HepG2 (cell line): Measurements from ENCODE around the gene KLRG1. TPM values are rescaled to one million over a fixed set of nuclear protein-coding genes. Genes with fewer than 3 reads are reported as not detected.

Experiments used
- ATAC-seq: fragments of 200-7000 bp; cut with Tn5 transposase; 3 replicates; pipeline ENCODE4 v1.9.1; 2020; ENCODE audit warnings: mild to moderate bottlenecking, moderate library complexity
- BruUV-seq: library from RNA; stranded (reverse); fragments of 400-500 nt; replicated peaks from 2 replicates; lab custom pipeline; 2021; lab: Mats Ljungman, UMichigan
- CTCF ChIA-PET: fragments of 300-600 bp; formaldehyde crosslinking; extraction: SDS; loops from one replicate; lab custom pipeline; 2021; ENCODE audit warnings: low total read pairs, inconsistent platforms, low intra/inter-chr PET ratio; lab: Yijun Ruan, JAX
- POLR2A ChIA-PET: fragments of 350-600 bp; sonication (Branson Sonifier 250); formaldehyde crosslinking; loops from one replicate; lab custom pipeline; 2020; ENCODE audit warnings: antibody characterized with exemption, inconsistent platforms; lab: Yijun Ruan, JAX
- DNase-seq: peaks from one replicate; pipeline ENCODE4 v3.0.0-alpha.2; 2015; ENCODE audit warnings: low spot score
- FAIRE-seq: peaks from 3 replicates; lab custom pipeline; 2011; peaks lifted over from hg19 to GRCh38; lab: Jason Lieb, UNC
- H2AFZ ChIP-seq: one replicate; pipeline ENCODE4 v1.6.1; 2011; ENCODE audit warnings: low read length, inconsistent platforms
- H3K27ac ChIP-seq: fragments of 300-600 bp; 3 replicates; pipeline ENCODE4 v1.8.0; 2011; ENCODE audit warnings: mixed run types, mild to moderate bottlenecking, mixed read lengths, low read length, inconsistent platforms; ENCODE audit not compliant: insufficient read depth; ENCODE audit errors: extremely low read length
- H3K27me3 ChIP-seq, 2 experiments: fragments of 200-600 bp in 1 of 2; 2 replicates in 1 of 2; 3 replicates in 1 of 2; pipeline versions ENCODE4 v1.6.0 to v1.8.0; 2011; ENCODE audit warnings: low read length in 2 of 2, mild to moderate bottlenecking in 2 of 2, moderate library complexity in 2 of 2, inconsistent platforms in 1 of 2; ENCODE audit not compliant: insufficient read depth in 2 of 2, control insufficient read depth in 1 of 2
- H3K36me3 ChIP-seq, 2 experiments: fragments of 200-600 bp in 1 of 2; replicated peaks in 1 of 2; 2 replicates in 1 of 2; 3 replicates in 1 of 2; pipeline versions ENCODE4 v1.5.1 to v1.8.0; 2011; ENCODE audit warnings: low read length in 2 of 2, inconsistent platforms in 1 of 2; ENCODE audit not compliant: insufficient read depth in 2 of 2, control insufficient read depth in 1 of 2
- H3K4me1 ChIP-seq: 2 replicates; pipeline ENCODE4 v1.5.1; 2012; ENCODE audit warnings: low read length, inconsistent platforms; ENCODE audit not compliant: insufficient read depth
- H3K4me2 ChIP-seq: 2 replicates; pipeline ENCODE4 v1.6.0; 2011; ENCODE audit warnings: low read depth, low read length, inconsistent platforms
- H3K4me3 ChIP-seq, 3 experiments: fragments of 200-600 bp in 1 of 3; sonication (generic), shearing (Covaris generic) in 1 of 3; replicated peaks in 1 of 3; 2 replicates each; pipeline ENCODE4 v1.5.1; 2011 to 2016; ENCODE audit warnings: low read length in 3 of 3, inconsistent platforms in 2 of 3, low read depth in 2 of 3, mild to moderate bottlenecking in 2 of 3, control low read depth in 1 of 3, mixed read lengths in 1 of 3; ENCODE audit not compliant: insufficient read depth in 1 of 3
- H3K79me2 ChIP-seq: one replicate; pipeline ENCODE4 v1.6.1; 2011; ENCODE audit warnings: low read length, inconsistent platforms; ENCODE audit not compliant: insufficient read depth
- H3K9ac ChIP-seq: 2 replicates; pipeline ENCODE4 v1.6.0; 2011; ENCODE audit warnings: mild to moderate bottlenecking, low read depth, low read length, inconsistent platforms; ENCODE audit not compliant: insufficient read depth
- H3K9me3 ChIP-seq: 2 replicates; pipeline ENCODE4 v1.5.1; 2012; ENCODE audit warnings: mild to moderate bottlenecking, low read length
- H4K20me1 ChIP-seq: 2 replicates; pipeline ENCODE4 v1.6.0; 2011; ENCODE audit warnings: inconsistent platforms, mild to moderate bottlenecking, low read length, moderate library complexity; ENCODE audit not compliant: insufficient read depth
- FOXA3 ChIP-seq: IDR thresholded peaks from 2 replicates; pipeline ENCODE4 v1.6.1; 2016; ENCODE audit warnings: missing genetic modification reagents, missing compliant biosample characterization
- GTF2F1 ChIP-seq: fragments of 150-350 bp; IDR thresholded peaks from 2 replicates; pipeline ENCODE4 v1.6.1; 2014; ENCODE audit warnings: low read length
- HNF1A ChIP-seq, 2 experiments: sonication (generic) in 1 of 2; formaldehyde crosslinking in 1 of 2; IDR thresholded peaks; 2 replicates each; pipeline versions ENCODE4 v1.4.0 to v1.6.1; 2016 to 2020; ENCODE audit warnings: borderline replicate concordance in 1 of 2, low read depth in 1 of 2, mild to moderate bottlenecking in 1 of 2, missing genetic modification reagents in 1 of 2
- KLF12 ChIP-seq: sonication (generic); formaldehyde crosslinking; IDR thresholded peaks from 2 replicates; pipeline ENCODE4 v1.4.0; 2020; ENCODE audit warnings: missing genetic modification reagents, borderline replicate concordance
- LBX2 ChIP-seq: sonication (generic); formaldehyde crosslinking; IDR thresholded peaks from 2 replicates; pipeline ENCODE4 v1.5.0; 2020; ENCODE audit warnings: missing genetic modification reagents, mild to moderate bottlenecking, borderline replicate concordance
- NR1H2 ChIP-seq: sonication (generic); formaldehyde crosslinking; IDR thresholded peaks from 2 replicates; pipeline ENCODE4 v1.8.1; 2022; ENCODE audit warnings: low read depth, missing genetic modification reagents, borderline replicate concordance
- ZNF251 ChIP-seq: sonication (generic); formaldehyde crosslinking; IDR thresholded peaks from 2 replicates; pipeline ENCODE4 v1.9.0; 2021; ENCODE audit warnings: mild to moderate bottlenecking, missing genetic modification reagents
- ZNF343 ChIP-seq: sonication (generic); formaldehyde crosslinking; IDR thresholded peaks from 2 replicates; pipeline ENCODE4 v1.4.0; 2020; ENCODE audit warnings: mild to moderate bottlenecking, missing genetic modification reagents
- ZNF496 ChIP-seq: sonication (generic); formaldehyde crosslinking; IDR thresholded peaks from 2 replicates; pipeline ENCODE4 v1.8.1; 2023; ENCODE audit warnings: mild to moderate bottlenecking, moderate library complexity, missing genetic modification reagents; ENCODE audit not compliant: insufficient replicate concordance
- ZNF570 ChIP-seq: sonication (generic); formaldehyde crosslinking; IDR thresholded peaks from 2 replicates; pipeline ENCODE4 v1.4.0; 2020; ENCODE audit warnings: mild to moderate bottlenecking, missing genetic modification reagents, borderline replicate concordance
- ZNF749 ChIP-seq: sonication (generic); formaldehyde crosslinking; IDR thresholded peaks from 2 replicates; pipeline ENCODE4 v1.8.0; 2022; ENCODE audit warnings: mild to moderate bottlenecking, missing genetic modification reagents, moderate library complexity, borderline replicate concordance
- ZNF75D ChIP-seq: sonication (generic); formaldehyde crosslinking; IDR thresholded peaks from 2 replicates; pipeline ENCODE4 v1.8.1; 2023; ENCODE audit warnings: missing genetic modification reagents, mild to moderate bottlenecking, borderline replicate concordance
- WGBS: methylation state at CpG from one replicate; pipeline ENCODE4 v1.1.6; 2017; ENCODE audit warnings: low lambda C conversion rate; 5-methylcytosine and 5-hydroxymethylcytosine counted together
- in situ Hi-C: cut with HindIII; loops from 2 replicates; pipeline ENCODE4 v1.10.0; 2017; ENCODE audit warnings: low pct_unique_long_range_greater_than_20kb; ENCODE audit not compliant: extremely low pct_ligation_motif_present
- intact Hi-C: fragments of 100-400 bp; cut with micrococcal nuclease; formaldehyde crosslinking; loops from one replicate; pipeline ENCODE4 v1.10.0; 2022; ENCODE audit not compliant: unreplicated experiment
- polyA plus RNA-seq, 8 experiments: library from polyadenylated mRNA; depleted of rRNA in 3 of 8; stranded (reverse) in 7 of 8; unstranded in 1 of 8; fragments of >200 nt; fragmentation: Illumina TruSeq in 4 of 8; extraction: Trizol in 4 of 8; gene quantifications; 2 replicates each; pipeline versions ENCODE4 v1.2.1 to v1.2.3, GENCODE V29; 2011 to 2016; ENCODE audit warnings: low read depth in 4 of 8, missing spikeins in 1 of 8, mixed read lengths in 1 of 8; ENCODE audit not compliant: insufficient read depth in 1 of 8
- total RNA-seq, 5 experiments: library from RNA; depleted of rRNA; stranded (reverse); fragments of >200 nt; fragmentation: Illumina TruSeq; extraction: Trizol; gene quantifications; 2 replicates each; pipeline ENCODE4 v1.2.3, GENCODE V29; 2016; ENCODE audit warnings: low read depth in 1 of 5
- TF ChIP-seq, protein P1 (sequence below): IDR thresholded peaks from 2 replicates; pipeline ENCODE4 v1.6.1; 2016
- TF ChIP-seq, protein P2 (sequence below): sonication (generic); formaldehyde crosslinking; IDR thresholded peaks from 2 replicates; pipeline ENCODE4 v1.5.1; 2020; ENCODE audit warnings: mild to moderate bottlenecking, missing genetic modification reagents, borderline replicate concordance

KLRG1 gene
- total and polyA plus RNA-seq, 2 of the 13 experiments (the other 11 are each of a cell fraction or from before 2014, with no cell fraction given): 1.2 to 1.7 TPM

DNA sequence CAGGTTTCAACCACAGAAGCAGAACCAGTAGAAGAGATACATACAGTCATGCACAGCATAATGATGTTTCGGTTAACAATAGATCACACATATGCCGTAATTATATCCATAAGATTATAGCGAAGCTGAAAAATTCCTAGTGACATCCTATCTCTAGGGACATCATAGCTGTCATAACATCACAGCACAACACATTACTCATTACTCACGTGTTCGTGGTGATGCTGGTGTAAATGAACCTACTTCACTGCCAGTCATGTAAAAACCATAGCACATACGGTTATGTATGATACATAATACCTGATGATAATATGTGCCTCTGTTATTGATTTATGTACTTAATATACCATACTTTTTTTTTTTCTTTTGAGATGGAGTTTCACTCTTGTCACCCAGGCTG is 44.7 kb downstream of the KLRG1 start:
- POLR2A ChIA-PET: interaction anchor here (1.8 kb wide), 1 partner anchor 84 kb away, joined by 6 read pairs; the partner anchor contains the start of gene M6PR
- no peak for FAIRE-seq
- intact Hi-C loops: loop anchor here (5.0 kb wide), 1 partner anchor 47 kb away; the partner anchor contains the start of gene KLRG1
- H3K27ac ChIP-seq: no peak overlapping the region
- H2AFZ ChIP-seq: no peak overlapping the region
- in situ Hi-C loops: loop anchor here (25.0 kb wide), 1 partner anchor 97 kb away; the partner anchor contains the start of gene M6PR
- no peak for DNase-seq
- TF ChIP-seq HNF1A (IDR thresholded peaks at IDR 0.05; ENCODE audit: low read depth) (no peak), HNF1A (CRISPR knock-in tag; IDR thresholded peaks at IDR 0.05; ENCODE audit: borderline replicate concordance) (no peak), NR1H2 (CRISPR knock-in tag) (no peak), FOXA3 (no peak), GTF2F1 (no peak), ZNF251 (no peak), ZNF343 (CRISPR knock-in tag) (no peak), ZNF749 (CRISPR knock-in tag) (no peak), ZNF75D (CRISPR knock-in tag) (no peak), LBX2 (CRISPR knock-in tag) (no peak), ZNF496 (CRISPR knock-in tag) (no peak), ZNF570 (CRISPR knock-in tag) (no peak), KLF12 (CRISPR knock-in tag) (no peak)
- TF ChIP-seq, protein P1, sequence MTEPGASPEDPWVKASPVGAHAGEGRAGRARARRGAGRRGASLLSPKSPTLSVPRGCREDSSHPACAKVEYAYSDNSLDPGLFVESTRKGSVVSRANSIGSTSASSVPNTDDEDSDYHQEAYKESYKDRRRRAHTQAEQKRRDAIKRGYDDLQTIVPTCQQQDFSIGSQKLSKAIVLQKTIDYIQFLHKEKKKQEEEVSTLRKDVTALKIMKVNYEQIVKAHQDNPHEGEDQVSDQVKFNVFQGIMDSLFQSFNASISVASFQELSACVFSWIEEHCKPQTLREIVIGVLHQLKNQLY (CRISPR knock-in tag): no peak
- TF ChIP-seq, protein P2, sequence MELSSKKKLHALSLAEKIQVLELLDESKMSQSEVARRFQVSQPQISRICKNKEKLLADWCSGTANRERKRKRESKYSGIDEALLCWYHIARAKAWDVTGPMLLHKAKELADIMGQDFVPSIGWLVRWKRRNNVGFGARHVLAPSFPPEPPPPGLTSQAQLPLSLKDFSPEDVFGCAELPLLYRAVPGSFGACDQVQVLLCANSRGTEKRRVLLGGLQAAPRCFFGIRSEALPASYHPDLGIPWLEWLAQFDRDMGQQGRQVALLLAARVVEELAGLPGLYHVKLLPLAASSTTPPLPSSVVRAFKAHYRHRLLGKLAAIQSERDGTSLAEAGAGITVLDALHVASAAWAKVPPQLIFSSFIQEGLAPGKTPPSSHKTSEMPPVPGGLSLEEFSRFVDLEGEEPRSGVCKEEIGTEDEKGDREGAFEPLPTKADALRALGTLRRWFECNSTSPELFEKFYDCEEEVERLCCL (CRISPR knock-in tag): no peak
- no peak for ATAC-seq
- no peaks in the 10 kb centered on the region for H3K27me3 ChIP-seq
- no peaks in the 10 kb centered on the region for H3K36me3 ChIP-seq
- BruUV-seq: no TSS peak
- H3K9ac ChIP-seq: no peak overlapping the region
- no peaks in the 10 kb centered on the region for H3K9me3 ChIP-seq
- no peaks in the 10 kb centered on the region for H3K79me2 ChIP-seq
- no peak overlapping the region for H3K4me2 ChIP-seq
- WGBS: 53% methylated on average over 6 of the region's 6 CpGs
- no peak overlapping the region for H3K4me3 ChIP-seq
- CTCF ChIA-PET: no interaction called here
- no peaks in the 10 kb centered on the region for H4K20me1 ChIP-seq
- H3K4me1 ChIP-seq: peaks cover 25% of the 10 kb centered on the region
